CD4-positive, alpha-beta memory T cell (primary cell): ENCODE data around the gene GOLGA1. TPM values are rescaled to one million over a fixed set of nuclear protein-coding genes. Genes with fewer than 3 reads are reported as not detected.
A peak's percentile ranks its signal among the peaks of the same experiment; 100 is the strongest.

Experiments used
- CTCF ChIA-PET: fragments of 350-600 bp; sonication (Branson Sonifier 250); formaldehyde crosslinking; loops from one replicate; lab custom pipeline; 2021; ENCODE audit warnings: inconsistent platforms; ENCODE audit not compliant: partially characterized antibody; lab: Charles Lee
- POLR2A ChIA-PET: fragments of 350-600 bp; sonication (Branson Sonifier 250); formaldehyde crosslinking; loops from one replicate; lab custom pipeline; 2021; ENCODE audit not compliant: partially characterized antibody; lab: Charles Lee
- DNase-seq, 5 donors: peaks; one replicate each; pipeline versions ENCODE4 v3.0.0 to v3.0.0-alpha.2; 2020 to 2022; ENCODE audit warnings: mixed read lengths in 1 of 5
- H3K27ac ChIP-seq: one replicate; pipeline ENCODE4 v1.7.0; 2013; ENCODE audit warnings: low read depth, low read length
- H3K27me3 ChIP-seq: 2 replicates; pipeline ENCODE4 v1.7.0; 2013; ENCODE audit warnings: mild to moderate bottlenecking, low read length, moderate library complexity; ENCODE audit not compliant: insufficient read depth
- H3K36me3 ChIP-seq: 2 replicates; pipeline ENCODE4 v1.7.0; 2013; ENCODE audit warnings: mild to moderate bottlenecking, low read length, moderate library complexity; ENCODE audit not compliant: insufficient read depth
- H3K4me1 ChIP-seq: 2 replicates; pipeline ENCODE4 v1.7.0; 2013; ENCODE audit warnings: mild to moderate bottlenecking, low read length, moderate library complexity; ENCODE audit not compliant: insufficient read depth
- H3K4me3 ChIP-seq, 2 donors: one replicate each; pipeline ENCODE4 v1.7.0; 2013; ENCODE audit warnings: low read length in 2 of 2, mild to moderate bottlenecking in 1 of 2
- H3K9me3 ChIP-seq, 2 donors: one replicate each; pipeline ENCODE4 v1.7.0; 2013; ENCODE audit warnings: low read length in 2 of 2, control low read depth in 1 of 2; ENCODE audit not compliant: control insufficient read depth in 1 of 2
- H3K27ac Mint-ChIP-seq, 7 donors: one replicate each; pipeline ENCODE4 v1.8.0; 2020 to 2021; ENCODE audit warnings: mixed read lengths in 7 of 7, mild to moderate bottlenecking in 6 of 7, inconsistent platforms in 3 of 7, moderate library complexity in 3 of 7
- H3K27me3 Mint-ChIP-seq, 2 donors: one replicate each; pipeline ENCODE4 v1.8.0; 2020 to 2021; ENCODE audit warnings: mixed read lengths in 2 of 2
- H3K36me3 Mint-ChIP-seq, 2 donors: one replicate each; pipeline ENCODE4 v1.8.0; 2020 to 2021; ENCODE audit warnings: mixed read lengths in 2 of 2, inconsistent platforms in 1 of 2, mild to moderate bottlenecking in 1 of 2
- H3K4me1 Mint-ChIP-seq, 4 donors: one replicate each; pipeline ENCODE4 v1.8.0; 2020 to 2021; ENCODE audit warnings: mixed read lengths in 4 of 4, mild to moderate bottlenecking in 1 of 4
- H3K4me3 Mint-ChIP-seq, 8 donors: one replicate each; pipeline ENCODE4 v1.8.0; 2020 to 2021; ENCODE audit warnings: mixed read lengths in 8 of 8, mild to moderate bottlenecking in 7 of 8, moderate library complexity in 6 of 8, inconsistent platforms in 3 of 8
- H3K9me3 Mint-ChIP-seq, 8 donors: one replicate each; pipeline ENCODE4 v1.8.0; 2020 to 2021; ENCODE audit warnings: mixed read lengths in 8 of 8, mild to moderate bottlenecking in 5 of 8, inconsistent platforms in 3 of 8, moderate library complexity in 1 of 8
- intact Hi-C: fragments of 100-400 bp; cut with micrococcal nuclease; formaldehyde crosslinking; loops from one replicate; pipeline ENCODE4 v1.15.1; 2023
- polyA plus RNA-seq, 2 donors: library from polyadenylated mRNA; unstranded; fragments of 300-500 nt; fragmentation: Illumina TruSeq; gene quantifications; one replicate each; pipeline ENCODE4 v1.2.3, GENCODE V29; 2021
- total RNA-seq, 2 experiments: library from RNA; stranded (reverse); gene quantifications; one replicate each; pipeline ENCODE4 v1.2.3, GENCODE V29; 2021

Gene GOLGA1
- total and polyA plus RNA-seq, 4 experiments from 2014 or later, result 3.1 to 38.3 (median 16.7) TPM

GRCh38 chr9:124863371-124863871, 77.5 kb downstream of the GOLGA1 start:
- intact Hi-C loops, result no loop called here
- POLR2A ChIA-PET, result interaction anchor here (1.0 to 3.1 kb wide), 4 partner anchors 14 to 331 kb away, joined by 3 to 17 read pairs (median 10); partner anchors contain the start of gene GOLGA1
- Histone ChIP-seq H3K27ac (no peak overlapping the region), H3K36me3 (peaks cover 28% of the 10 kb centered on the region), H3K27me3 (no peaks in the 10 kb centered on the region), H3K4me3 (no peak overlapping the region), H3K4me1 (peaks cover 37% of the 10 kb centered on the region), H3K9me3 (no peaks in the 10 kb centered on the region)
- H3K9me3 Mint-ChIP-seq, result peaks cover 0 to under 1% (median 0%) of the 10 kb centered on the region in 8 donors
- no peak for DNase-seq
- H3K4me3 Mint-ChIP-seq, result peak overlapping the region; percentile 15 to 66 (median 56)
- H3K27ac Mint-ChIP-seq, result peak overlapping the region in 4 of 7 donors; percentile 36 to 92 (median 62)
- CTCF ChIA-PET, result interaction anchor here (1.8 to 3.6 kb wide), 4 partner anchors 9 to 279 kb away, joined by 7 to 36 read pairs (median 14); partner anchors contain the start of genes SCAI and WDR38
- no peaks in the 10 kb centered on the region for H3K27me3 Mint-ChIP-seq
- H3K36me3 Mint-ChIP-seq, result peaks cover 13 to 32% of the 10 kb centered on the region in 2 donors
- peaks cover 22 to 57% (median 34%) of the 10 kb centered on the region in 4 donors for H3K4me1 Mint-ChIP-seq

DNA sequence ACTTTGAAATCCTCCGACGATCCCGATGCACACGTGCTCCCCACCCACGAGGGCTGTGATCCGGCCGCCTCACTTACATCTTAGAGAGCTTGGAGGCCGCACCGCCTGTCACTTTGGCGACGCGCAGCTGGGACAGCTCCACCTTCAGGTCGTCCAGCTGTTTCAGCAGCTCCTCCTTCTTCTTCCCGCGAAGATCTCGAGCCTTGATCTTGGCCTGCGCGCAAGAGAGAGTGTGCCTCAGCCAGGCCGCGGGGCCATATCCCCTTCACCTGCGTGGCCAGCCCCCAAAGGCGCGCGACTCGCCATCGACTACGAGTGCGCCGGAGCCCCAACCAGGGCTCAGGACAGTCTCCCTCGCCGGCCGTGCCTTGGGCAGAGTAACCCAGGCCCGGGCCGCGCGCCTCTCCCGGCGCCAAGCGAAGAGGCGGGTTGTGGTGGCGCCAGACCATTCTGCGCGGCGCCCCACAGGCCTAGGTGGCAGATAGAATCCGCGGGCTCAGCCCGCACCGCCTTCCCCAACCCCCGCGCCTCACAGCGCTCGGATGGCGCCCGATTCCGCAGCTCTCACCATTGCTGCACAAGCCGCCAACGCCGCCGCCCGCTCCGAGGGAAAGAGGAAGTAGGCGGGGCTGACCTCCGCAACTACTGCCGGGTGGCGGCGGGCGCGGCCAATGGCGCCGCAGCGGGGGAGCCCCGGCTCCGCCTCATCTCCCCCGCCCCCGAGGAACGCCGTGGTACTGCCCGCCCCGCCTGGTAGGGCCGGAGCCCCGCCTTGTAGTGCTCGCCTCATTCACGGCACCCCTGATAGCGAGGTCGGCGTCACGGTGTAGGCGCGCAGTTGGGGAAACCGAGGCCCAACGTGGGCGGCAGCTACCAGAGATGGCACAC, 79.3 kb downstream of the GOLGA1 start, which contains the start of the genes ARPC5L and RPL35:
Gene ARPC5L, plus strand, starts transcription at position 789 of the 888 bp plus-strand sequence. CDS start 7,161 bp downstream, outside the sequence.
Gene RPL35, minus strand, starts transcription at position 616 of the 888 bp plus-strand sequence. Its CDS starts 45 bp downstream, at position 571.
- POLR2A ChIA-PET, result interaction anchor here (0.7 to 7.2 kb wide), 20 partner anchors 9 to 400 kb away, joined by 3 to 74 read pairs (median 4); partner anchors contain the start of genes GAPVD1, GOLGA1, HSPA5 and NR6A1
- peak within 1 kb of the TSS; percentile 78 to 84 for H3K4me3 ChIP-seq
- H3K36me3 ChIP-seq, result peaks cover 45% of the 10 kb centered on the region
- Mint-ChIP-seq H3K4me3 (peak within 1 kb of the TSS; percentile 91 to 100 (median 96)), H3K27ac (peak within 1 kb of the TSS; percentile 92 to 99 (median 98)), H3K4me1 (peaks cover 20 to 41% (median 29%) of the 10 kb centered on the region in 4 donors), H3K36me3 (peaks cover 21 to 47% of the 10 kb centered on the region in 2 donors), H3K9me3 (no peaks in the 10 kb centered on the region), H3K27me3 (no peaks in the 10 kb centered on the region)
- peak within 1 kb of the TSS; percentile 95 for H3K27ac ChIP-seq
- no peaks in the 10 kb centered on the region for H3K9me3 ChIP-seq
- H3K27me3 ChIP-seq, result no peaks in the 10 kb centered on the region
- DNase-seq, result peak; percentile 95 to 96 (median 95)
- peaks cover 26% of the 10 kb centered on the region for H3K4me1 ChIP-seq
- intact Hi-C loops, result loop anchor here (1.0 to 2.0 kb wide), 6 partner anchors 8 to 400 kb away; partner anchors contain the start of genes GAPVD1, GOLGA1, HSPA5 and NR6A1
- CTCF ChIA-PET, result interaction anchor here (1.0 to 3.6 kb wide), 9 partner anchors 8 to 282 kb away, joined by 3 to 36 read pairs (median 7); partner anchors contain the start of genes NR6A1, SCAI and WDR38

- ChIA-PET POLR2A (interaction anchor here (0.6 to 7.2 kb wide), 14 partner anchors 8 to 401 kb away, joined by 3 to 74 read pairs (median 5); partner anchors contain the start of genes GAPVD1, GOLGA1, HSPA5 and NR6A1), CTCF (interaction anchor here (0.8 to 3.6 kb wide), 7 partner anchors 8 to 283 kb away, joined by 3 to 36 read pairs (median 5); partner anchors contain the start of genes NR6A1, SCAI and WDR38)
- Mint-ChIP-seq H3K36me3 (peaks cover 21 to 47% of the 10 kb centered on the region in 2 donors), H3K27ac (peak overlapping the region; percentile 87 to 99 (median 95)), H3K4me3 (peak overlapping the region; percentile 91 to 100 (median 96)), H3K27me3 (no peaks in the 10 kb centered on the region), H3K9me3 (no peaks in the 10 kb centered on the region), H3K4me1 (peaks cover 20 to 41% (median 29%) of the 10 kb centered on the region in 4 donors)
- no peak for DNase-seq
- peaks cover 45% of the 10 kb centered on the region for H3K36me3 ChIP-seq
- intact Hi-C loops, result loop anchor here (1.0 to 2.0 kb wide), 3 partner anchors 9 to 328 kb away; partner anchors contain the start of genes NR6A1 and PPP6C
- H3K4me1 ChIP-seq, result peaks cover 26% of the 10 kb centered on the region
- peak overlapping the region; percentile 5 to 78 for H3K4me3 ChIP-seq
- peak overlapping the region; percentile 95 for H3K27ac ChIP-seq
- H3K9me3 ChIP-seq, result no peaks in the 10 kb centered on the region
- no peaks in the 10 kb centered on the region for H3K27me3 ChIP-seq
These were observed 80.1 kb downstream of the GOLGA1 start for GRCh38 chr9:124860582-124861341.

DNA sequence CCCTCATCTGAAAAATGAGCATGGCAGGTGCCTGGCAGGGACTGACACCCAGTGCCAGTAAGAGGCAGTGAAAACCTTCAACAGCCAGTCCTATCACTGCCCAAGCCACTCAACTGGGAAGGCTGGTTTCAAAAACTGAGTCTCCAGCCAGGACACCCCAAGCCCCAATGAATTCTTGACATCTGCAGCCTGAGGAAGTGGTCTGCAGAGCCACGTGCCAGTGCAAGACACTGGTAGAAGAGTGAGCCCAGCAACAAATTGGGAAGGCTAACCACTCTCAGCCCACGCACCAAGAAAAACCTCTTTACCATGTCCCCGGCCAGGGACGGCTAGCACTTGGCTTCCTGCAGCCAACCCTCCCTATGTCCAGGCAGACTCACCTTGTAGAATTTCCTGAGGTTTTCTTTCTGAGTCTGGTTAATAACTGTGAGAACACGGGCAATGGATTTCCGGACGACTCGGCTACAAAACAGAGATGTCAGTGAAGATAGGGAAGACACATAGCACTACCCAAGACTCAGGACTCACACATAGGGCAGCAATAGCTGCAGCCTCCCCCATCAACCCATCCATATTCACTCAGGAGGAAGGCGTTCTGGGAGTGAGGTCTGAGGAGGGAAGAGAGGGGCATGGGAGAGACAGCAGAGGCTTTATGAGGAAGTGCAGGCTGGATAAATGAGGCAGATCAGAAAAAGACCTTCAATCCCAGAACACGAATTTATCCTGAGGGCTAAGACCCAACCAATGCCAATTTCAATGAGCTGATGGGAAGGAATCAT, 80.9 kb downstream of the GOLGA1 start:
- Histone ChIP-seq H3K4me1 (peaks cover 26% of the 10 kb centered on the region), H3K36me3 (peaks cover 45% of the 10 kb centered on the region), H3K9me3 (no peaks in the 10 kb centered on the region), H3K4me3 (peak overlapping the region in 1 of 2 donors; percentile 78), H3K27ac (peak overlapping the region; percentile 95), H3K27me3 (no peaks in the 10 kb centered on the region)
- Mint-ChIP-seq H3K27me3 (no peaks in the 10 kb centered on the region), H3K27ac (peak overlapping the region; percentile 57 to 99 (median 92)), H3K9me3 (no peaks in the 10 kb centered on the region), H3K4me3 (peak overlapping the region; percentile 71 to 100 (median 96)), H3K36me3 (peaks cover 21 to 47% of the 10 kb centered on the region in 2 donors), H3K4me1 (peaks cover 20 to 43% (median 29%) of the 10 kb centered on the region in 4 donors)
- intact Hi-C loops, result loop anchor here (2.0 kb wide), 1 partner anchor 329 kb away; the partner anchor contains the start of gene PPP6C
- ChIA-PET POLR2A (interaction anchor here (0.6 to 7.2 kb wide), 8 partner anchors 11 to 89 kb away, joined by 3 to 74 read pairs (median 4); partner anchors contain the start of gene NR6A1), CTCF (interaction anchor here (0.8 to 10.5 kb wide), 7 partner anchors 7 to 283 kb away, joined by 3 to 230 read pairs (median 11); partner anchors contain the start of genes NR6A1, OLFML2A, SCAI and WDR38)
- no peak for DNase-seq

DNA sequence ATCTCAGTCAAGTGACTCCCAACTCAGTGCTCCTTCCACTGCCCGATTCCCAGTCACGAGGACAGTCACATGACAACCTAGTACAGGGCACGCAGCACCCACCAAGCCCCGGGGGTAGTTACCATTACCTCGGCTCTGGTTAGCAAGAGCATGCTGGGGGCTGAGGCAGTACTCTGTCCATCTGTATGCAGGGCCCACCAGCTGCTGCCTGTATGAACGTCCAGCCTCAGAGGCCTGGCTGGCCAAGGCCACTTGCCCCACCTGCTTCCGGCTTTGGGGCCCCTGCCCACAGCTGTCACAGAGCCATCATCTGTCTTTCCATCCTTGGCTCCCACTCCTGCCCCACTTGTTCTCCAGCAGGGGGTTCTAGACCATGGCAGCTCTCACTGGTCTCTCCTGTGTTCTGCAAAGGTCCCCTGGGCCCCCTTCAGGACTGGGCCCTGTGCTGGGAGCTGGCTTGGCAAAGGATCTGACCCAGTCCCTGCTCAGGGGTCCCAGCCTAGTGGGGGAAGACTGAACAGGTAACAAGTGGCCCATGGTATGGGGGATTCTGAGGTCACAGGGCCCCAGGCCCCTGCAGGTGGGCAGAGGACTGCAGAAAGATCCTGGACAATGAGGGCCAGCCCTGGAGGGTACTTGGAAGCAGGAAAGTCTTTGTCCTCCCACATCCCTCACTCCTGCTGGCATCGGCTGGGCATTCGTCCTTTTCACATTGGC, 82.4 kb downstream of the GOLGA1 start:
- no peaks in the 10 kb centered on the region for H3K9me3 ChIP-seq
- ChIA-PET CTCF (interaction anchor here (10.5 kb wide), 1 partner anchor 84 kb away, joined by 230 read pairs; the partner anchor contains the start of genes NR6A1 and OLFML2A), POLR2A (interaction anchor here (7.2 kb wide), 1 partner anchor 13 kb away, joined by 74 read pairs; no protein-coding TSS in a partner anchor)
- no peak overlapping the region for H3K4me3 Mint-ChIP-seq
- intact Hi-C loops, result no loop called here
- H3K4me1 Mint-ChIP-seq, result peaks cover 20 to 39% (median 28%) of the 10 kb centered on the region in 4 donors
- peaks cover 21 to 47% of the 10 kb centered on the region in 2 donors for H3K36me3 Mint-ChIP-seq
- no peaks in the 10 kb centered on the region for H3K27me3 ChIP-seq
- peak overlapping the region in 2 of 7 donors; percentile 17 to 42 for H3K27ac Mint-ChIP-seq
- peaks cover 45% of the 10 kb centered on the region for H3K36me3 ChIP-seq
- H3K27me3 Mint-ChIP-seq, result no peaks in the 10 kb centered on the region
- H3K4me3 ChIP-seq, result no peak overlapping the region
- DNase-seq, result peak in 1 of 5 donors; percentile 24
- no peak overlapping the region for H3K27ac ChIP-seq
- H3K9me3 Mint-ChIP-seq, result peaks cover 0 to 2% (median 0%) of the 10 kb centered on the region in 8 donors
- H3K4me1 ChIP-seq, result peaks cover 27% of the 10 kb centered on the region
